ENCODE data around the gene ENO2.

The ENO2 gene

GRCh38 chr12:6941267-6941666, 26.9 kb downstream of the ENO2 start:
- TF ChIP-seq POLR2A (IDR thresholded peaks at IDR 0.05; ENCODE audit: low read length): no peak
- no peak for TF ChIP-seq GATA1 (IDR thresholded peaks at IDR 0.05; ENCODE audit: low read depth, low read length)
- no peak for DNase-seq

GRCh38 chr12:6941782-6942181, 27.4 kb downstream of the ENO2 start:
- DNase-seq: no peak
- TF ChIP-seq GATA1 (IDR thresholded peaks at IDR 0.05; ENCODE audit: low read depth, low read length): no peak
- TF ChIP-seq POLR2A (IDR thresholded peaks at IDR 0.05; ENCODE audit: low read length): no peak

- DNase-seq: no peak
- TF ChIP-seq POLR2A (IDR thresholded peaks at IDR 0.05; ENCODE audit: low read length) (no peak), GATA1 (IDR thresholded peaks at IDR 0.05; ENCODE audit: low read depth, low read length) (no peak)
Measured at GRCh38 chr12:6942331-6942665, 27.9 kb downstream of the ENO2 start.

GRCh38 chr12:6943389-6943721, 29.0 kb downstream of the ENO2 start:
- TF ChIP-seq POLR2A (IDR thresholded peaks at IDR 0.05; ENCODE audit: low read length) (no peak), GATA1 (IDR thresholded peaks at IDR 0.05; ENCODE audit: low read depth, low read length) (no peak)
- peak; percentile 93 for DNase-seq

GRCh38 chr12:6943722-6944380, 29.5 kb downstream of the ENO2 start, which contains the start of the genes C12orf57 and RNU7-1:
Gene C12orf57 (plus strand): TSS chr12:6944022. CDS start chr12:6944122, 100 bp downstream.
Gene RNU7-1 (plus strand): TSS chr12:6943816.
- DNase-seq: peak; percentile 93
- no peak for TF ChIP-seq GATA1 (IDR thresholded peaks at IDR 0.05; ENCODE audit: low read depth, low read length)
- TF ChIP-seq POLR2A (IDR thresholded peaks at IDR 0.05; ENCODE audit: low read length): peak; percentile 100

- no peak for TF ChIP-seq GATA1 (IDR thresholded peaks at IDR 0.05; ENCODE audit: low read depth, low read length)
- no peak for TF ChIP-seq POLR2A (IDR thresholded peaks at IDR 0.05; ENCODE audit: low read length)
- peak; percentile 92 to 94 for DNase-seq
Measured at GRCh38 chr12:6944381-6945186, 30.2 kb downstream of the ENO2 start.

DNA sequence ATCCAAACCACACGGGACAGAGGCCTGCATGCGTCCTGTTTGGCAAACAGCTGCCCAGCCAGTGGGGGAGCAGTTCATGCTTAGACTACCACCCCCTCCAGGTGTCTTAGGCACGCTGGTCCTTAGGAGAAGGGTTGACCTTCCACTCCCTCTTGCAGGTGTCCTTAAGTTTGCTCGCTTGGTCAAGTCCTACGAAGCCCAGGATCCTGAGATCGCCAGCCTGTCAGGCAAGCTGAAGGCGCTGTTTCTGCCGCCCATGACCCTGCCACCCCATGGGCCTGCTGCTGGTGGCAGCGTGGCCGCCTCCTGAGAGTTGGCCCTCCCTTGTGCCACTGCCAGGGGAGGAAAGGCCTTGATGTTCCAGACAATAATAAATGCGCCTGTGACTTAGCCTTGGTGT, 31.2 kb downstream of the ENO2 start:
- no peak for TF ChIP-seq GATA1 (IDR thresholded peaks at IDR 0.05; ENCODE audit: low read depth, low read length)
- TF ChIP-seq POLR2A (IDR thresholded peaks at IDR 0.05; ENCODE audit: low read length): no peak
- no peak for DNase-seq

- DNase-seq: no peak
- TF ChIP-seq POLR2A (IDR thresholded peaks at IDR 0.05; ENCODE audit: low read length) (peak; percentile 38), GATA1 (IDR thresholded peaks at IDR 0.05; ENCODE audit: low read depth, low read length) (no peak)
Measured at GRCh38 chr12:6946033-6946919, 31.9 kb downstream of the ENO2 start.

GRCh38 chr12:6946920-6947374, 32.6 kb downstream of the ENO2 start:
- TF ChIP-seq POLR2A (IDR thresholded peaks at IDR 0.05; ENCODE audit: low read length) (no peak), GATA1 (IDR thresholded peaks at IDR 0.05; ENCODE audit: low read depth, low read length) (no peak)
- DNase-seq: no peak

- TF ChIP-seq GATA1 (IDR thresholded peaks at IDR 0.05; ENCODE audit: low read depth, low read length) (no peak), POLR2A (IDR thresholded peaks at IDR 0.05; ENCODE audit: low read length) (no peak)
- no peak for DNase-seq
Measured at GRCh38 chr12:6947615-6948014, 33.2 kb downstream of the ENO2 start.

- TF ChIP-seq GATA1 (IDR thresholded peaks at IDR 0.05; ENCODE audit: low read depth, low read length) (no peak), POLR2A (IDR thresholded peaks at IDR 0.05; ENCODE audit: low read length) (no peak)
- no peak for DNase-seq
Measured at GRCh38 chr12:6948873-6949594, 34.7 kb downstream of the ENO2 start.

GRCh38 chr12:6950401-6950801, 36.0 kb downstream of the ENO2 start:
- peak in 1 of 2 experiments; percentile 53 for DNase-seq
- TF ChIP-seq GATA1 (IDR thresholded peaks at IDR 0.05; ENCODE audit: low read depth, low read length) (no peak), POLR2A (IDR thresholded peaks at IDR 0.05; ENCODE audit: low read length) (no peak)

GRCh38 chr12:6950811-6951540, 36.6 kb downstream of the ENO2 start, which contains the start of gene PTPN6:
Gene PTPN6 (plus strand): TSS chr12:6951356. CDS start chr12:6951513, 157 bp downstream.
- DNase-seq: no peak

More at GRCh38 chr12:6950811-6951540, 36.6 kb downstream of the ENO2 start, which contains the start of gene PTPN6:
- no peak for TF ChIP-seq GATA1 (IDR thresholded peaks at IDR 0.05; ENCODE audit: low read depth, low read length)
- peak; percentile 63 for TF ChIP-seq POLR2A (IDR thresholded peaks at IDR 0.05; ENCODE audit: low read length)

All from erythroblast (primary cell).